ENCODE data around the gene SRI.
"Not testable (repeated sequence)": the region's sequence is repeated elsewhere in the genome, so short reads cannot be mapped to it uniquely, and the experiment has no call there.

SRI gene, protein sequence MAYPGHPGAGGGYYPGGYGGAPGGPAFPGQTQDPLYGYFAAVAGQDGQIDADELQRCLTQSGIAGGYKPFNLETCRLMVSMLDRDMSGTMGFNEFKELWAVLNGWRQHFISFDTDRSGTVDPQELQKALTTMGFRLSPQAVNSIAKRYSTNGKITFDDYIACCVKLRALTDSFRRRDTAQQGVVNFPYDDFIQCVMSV

DNA sequence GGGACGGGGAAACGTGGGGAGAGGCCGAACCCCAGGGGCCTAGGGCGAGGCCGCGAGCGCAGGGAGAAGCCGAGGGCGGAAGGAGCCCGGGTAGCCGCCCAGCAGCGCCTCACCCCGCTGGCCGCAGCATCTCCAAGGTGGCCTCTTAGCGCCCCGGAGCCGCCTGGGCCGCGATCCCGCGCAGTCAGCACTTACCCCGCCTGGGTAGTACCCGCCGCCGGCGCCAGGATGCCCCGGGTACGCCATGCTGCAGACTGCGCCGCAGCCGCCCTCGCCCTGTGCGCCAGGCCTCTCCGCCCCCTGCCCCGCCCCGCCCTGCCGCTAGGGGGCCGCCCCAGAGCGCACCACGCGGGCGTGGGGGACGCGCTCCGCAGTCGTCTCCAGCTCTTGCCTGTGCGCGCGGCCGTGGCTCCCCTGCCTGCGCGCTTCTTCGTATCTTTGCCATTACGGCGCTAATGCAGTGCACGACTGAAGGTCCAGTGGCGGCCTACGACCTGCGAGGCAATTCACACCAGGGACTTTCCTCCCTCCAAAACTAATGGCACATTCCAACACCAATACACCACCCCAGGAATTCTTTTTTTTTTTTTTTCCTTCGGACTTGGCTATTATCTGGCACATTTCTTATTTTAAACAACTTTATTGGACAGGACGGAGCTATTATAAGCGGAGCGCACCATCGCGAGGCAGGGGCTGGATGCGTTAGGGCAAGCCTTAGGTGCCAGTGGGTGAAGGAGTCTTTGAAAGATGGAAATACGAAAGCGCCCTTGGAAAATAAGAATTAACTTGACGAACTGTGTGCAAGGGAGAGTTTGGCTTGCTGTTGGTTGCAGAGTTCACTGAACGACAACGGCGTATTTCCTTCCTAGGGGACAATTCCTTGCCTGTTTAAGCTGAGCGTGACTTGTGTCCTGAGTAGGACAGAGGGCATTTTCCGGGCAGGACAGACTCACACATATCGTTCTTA, at the start of gene SRI:
SRI (minus strand) TSS at position 258 of the 967 bp plus-strand sequence; CDS start at position 246, 12 bp downstream.
- DNase-seq (ENCODE audit: insufficient read length, low spot score) (peak; percentile 76), FAIRE-seq (peak; percentile 50)
- peak; percentile 95 for TF ChIP-seq POLR2A (IDR thresholded peaks at IDR 0.05; ENCODE audit: low read depth, low read length)

DNA sequence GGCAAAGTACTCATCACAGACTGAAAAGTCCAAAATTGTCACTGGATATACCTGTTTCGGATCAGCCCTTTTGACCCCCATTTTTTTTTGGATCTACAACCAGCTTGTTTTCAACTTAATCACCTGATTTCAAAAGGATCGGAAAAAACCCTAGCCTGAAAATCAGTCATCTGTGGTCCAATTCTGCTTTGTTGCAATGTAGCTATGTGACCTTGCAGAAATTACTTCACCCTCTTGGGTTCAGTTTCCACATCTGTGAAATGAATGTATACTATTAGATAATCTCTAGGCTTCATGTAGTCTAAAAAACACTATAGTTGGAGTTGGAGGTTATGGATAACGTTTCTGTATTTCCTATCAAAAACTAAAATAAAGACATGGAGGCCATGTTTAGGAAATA, 49.7 kb upstream of the SRI start:
- no peak for DNase-seq (ENCODE audit: insufficient read length, low spot score)
- no peak for TF ChIP-seq POLR2A (IDR thresholded peaks at IDR 0.05; ENCODE audit: low read depth, low read length)
- no peak for FAIRE-seq

DNA sequence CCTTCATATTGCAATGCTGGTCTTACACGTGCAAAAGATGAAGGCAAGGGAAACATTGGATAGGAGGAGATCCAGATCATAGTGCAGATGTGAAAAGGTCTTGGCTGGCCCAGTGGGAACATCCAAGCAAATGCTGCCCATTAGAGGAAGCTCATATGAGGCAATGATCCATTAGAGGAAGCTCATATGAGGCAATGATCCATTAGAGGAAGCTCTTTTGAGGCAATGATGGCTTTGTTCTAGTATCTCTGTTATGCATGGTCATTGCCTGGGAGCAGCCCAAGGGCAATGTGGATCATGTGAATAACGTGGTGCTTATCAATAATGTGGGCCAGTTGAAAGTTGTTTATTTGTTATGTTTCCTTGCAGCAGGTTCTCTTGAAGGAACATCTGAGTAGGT, 49.0 kb upstream of the SRI start:
- FAIRE-seq, result no peak
- no peak for DNase-seq (ENCODE audit: insufficient read length, low spot score)

DNA sequence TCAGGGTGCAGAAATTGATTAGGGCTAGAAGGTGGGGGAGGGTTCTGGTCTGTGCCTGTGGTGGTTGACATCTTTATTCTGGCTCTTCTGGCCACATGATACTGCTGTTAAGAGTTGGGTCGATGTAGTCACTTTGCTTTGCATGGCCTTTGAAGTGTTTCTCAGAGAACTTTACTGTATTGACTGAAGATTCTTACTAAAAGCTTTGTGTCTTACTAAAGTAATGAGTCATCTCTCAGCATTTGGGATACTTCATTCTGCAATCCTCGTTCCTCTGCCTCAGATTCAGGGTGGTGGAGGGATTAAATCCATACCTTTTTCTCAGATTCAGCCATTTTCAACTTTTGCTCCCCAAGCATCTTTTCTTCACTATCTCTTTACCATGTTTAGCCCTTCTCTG, 48.2 kb upstream of the SRI start:
- no peak for TF ChIP-seq POLR2A (IDR thresholded peaks at IDR 0.05; ENCODE audit: low read depth, low read length)
- no peak for FAIRE-seq
- no peak for DNase-seq (ENCODE audit: insufficient read length, low spot score)

More for the DNA sequence above, 49.0 kb upstream of the SRI start:
- TF ChIP-seq POLR2A (IDR thresholded peaks at IDR 0.05; ENCODE audit: low read depth, low read length), result no peak

DNA sequence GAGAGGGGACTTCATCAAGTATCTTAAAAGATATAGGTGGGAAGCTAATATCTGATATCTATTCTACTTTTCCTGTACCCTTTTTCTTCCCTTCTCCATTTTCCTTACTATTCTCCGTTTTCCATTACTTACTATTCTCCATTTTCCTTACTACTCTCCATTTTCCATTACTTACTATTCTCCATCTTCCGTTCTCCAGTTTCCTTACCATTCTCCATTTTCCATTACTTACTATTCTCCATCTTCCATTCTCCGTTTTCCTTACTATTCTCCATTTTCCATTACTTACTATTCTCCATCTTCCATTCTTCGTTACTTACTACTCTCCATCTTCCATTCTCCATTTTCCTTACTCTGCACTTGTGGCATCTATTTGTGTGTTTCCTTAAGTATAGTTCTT, 47.6 kb upstream of the SRI start:
- TF ChIP-seq POLR2A (IDR thresholded peaks at IDR 0.05; ENCODE audit: low read depth, low read length), result no peak
- FAIRE-seq, result no peak
- no peak for DNase-seq (ENCODE audit: insufficient read length, low spot score)

DNA sequence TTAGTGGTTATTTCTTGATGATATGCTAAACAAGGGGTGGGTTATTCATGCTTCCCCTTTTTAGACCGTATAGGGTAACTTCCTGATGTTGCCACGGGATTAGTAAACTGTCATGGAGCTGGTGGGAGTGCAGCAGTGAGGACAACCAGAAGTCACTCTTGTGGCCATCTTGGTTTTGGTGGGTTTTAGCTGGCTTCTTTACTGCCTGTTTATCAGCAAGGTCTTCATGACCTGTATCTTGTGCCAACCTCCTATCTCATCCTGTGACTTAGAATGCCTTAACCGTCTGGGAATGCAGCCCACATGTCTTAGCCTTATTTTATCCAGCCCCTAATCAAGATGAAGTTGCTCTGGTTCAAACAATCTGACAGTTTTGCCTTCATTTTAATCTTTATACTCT, 45.1 kb upstream of the SRI start:
- not testable (repeated sequence) for FAIRE-seq; DNase-seq (ENCODE audit: insufficient read length, low spot score)

DNA sequence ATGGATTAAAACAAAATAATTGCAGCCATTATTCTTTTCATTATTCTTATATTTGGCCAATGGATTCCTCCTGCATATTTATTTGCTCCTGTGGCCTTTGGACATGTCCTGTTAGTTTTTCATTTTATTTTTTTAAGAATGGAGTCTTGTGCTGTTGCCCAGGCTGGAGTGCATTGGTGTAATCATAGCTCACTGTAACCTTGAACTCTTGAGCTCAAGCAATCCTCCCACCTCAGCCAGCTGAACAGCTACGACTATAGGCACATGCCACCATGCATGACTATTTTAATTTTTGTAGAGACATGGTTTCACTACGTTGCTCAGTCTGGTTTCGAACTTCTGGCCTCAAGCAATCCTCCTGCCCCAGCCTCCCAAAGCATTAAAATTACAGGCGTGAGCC, 42.7 kb upstream of the SRI start:
- TF ChIP-seq POLR2A (IDR thresholded peaks at IDR 0.05; ENCODE audit: low read depth, low read length), result no peak
- no peak for FAIRE-seq
- no peak for DNase-seq (ENCODE audit: insufficient read length, low spot score)

DNA sequence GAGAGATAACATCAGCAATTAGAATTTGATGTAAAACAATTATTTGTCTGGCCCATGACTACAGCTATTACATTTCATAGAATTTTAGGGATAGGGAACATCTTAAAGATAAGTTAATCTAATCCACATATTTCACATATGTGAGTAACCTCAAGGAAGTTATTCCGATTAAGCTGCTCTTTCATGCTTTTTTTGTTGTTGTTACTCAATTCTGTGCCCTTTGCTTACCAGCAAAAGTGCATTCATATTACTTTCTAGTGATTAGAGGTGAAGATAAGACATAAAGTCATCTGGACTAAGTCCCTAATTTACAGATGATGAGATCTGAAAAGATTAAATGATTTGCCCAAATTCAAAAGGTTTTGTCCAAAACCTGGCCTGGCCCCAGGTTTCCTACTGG, 40.9 kb upstream of the SRI start:
- TF ChIP-seq POLR2A (IDR thresholded peaks at IDR 0.05; ENCODE audit: low read depth, low read length), result no peak
- FAIRE-seq, result no peak

DNA sequence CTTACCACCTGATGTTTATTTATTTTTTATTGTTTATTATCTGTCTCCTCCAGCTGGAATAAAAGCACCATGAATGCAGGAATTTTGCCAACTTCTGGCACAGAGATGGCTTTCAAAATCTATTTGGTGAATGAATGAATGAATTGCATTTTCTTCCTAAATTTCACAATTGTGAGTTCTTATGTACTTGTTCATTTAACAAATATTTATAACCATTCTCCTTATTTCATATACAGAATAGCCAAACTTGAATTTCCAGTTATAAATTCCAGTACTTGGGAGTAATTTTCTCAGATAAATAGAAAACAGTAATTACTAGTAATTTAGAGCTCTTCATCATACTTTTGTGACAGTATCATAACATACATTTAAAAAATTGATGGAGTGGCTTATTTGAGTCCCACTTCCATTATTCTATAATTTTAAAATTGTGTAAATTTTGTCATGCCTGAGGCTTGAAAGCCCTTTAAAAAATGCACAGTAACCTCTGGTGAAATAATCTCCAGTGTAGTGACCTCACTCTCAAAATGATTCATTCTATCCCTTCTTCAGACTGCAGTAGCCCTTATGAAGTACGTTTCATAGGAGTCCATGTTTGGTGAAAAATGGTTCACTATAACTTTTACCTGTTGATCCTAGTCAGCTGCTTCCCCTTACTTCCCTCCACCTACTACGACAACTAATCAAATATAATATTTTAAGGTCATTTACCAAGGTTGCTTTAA, 40.0 kb upstream of the SRI start:
- DNase-seq (ENCODE audit: insufficient read length, low spot score) (no peak), FAIRE-seq (no peak)
- no peak for TF ChIP-seq POLR2A (IDR thresholded peaks at IDR 0.05; ENCODE audit: low read depth, low read length)

More for the DNA sequence above, 40.9 kb upstream of the SRI start:
- DNase-seq (ENCODE audit: insufficient read length, low spot score), result no peak

DNA sequence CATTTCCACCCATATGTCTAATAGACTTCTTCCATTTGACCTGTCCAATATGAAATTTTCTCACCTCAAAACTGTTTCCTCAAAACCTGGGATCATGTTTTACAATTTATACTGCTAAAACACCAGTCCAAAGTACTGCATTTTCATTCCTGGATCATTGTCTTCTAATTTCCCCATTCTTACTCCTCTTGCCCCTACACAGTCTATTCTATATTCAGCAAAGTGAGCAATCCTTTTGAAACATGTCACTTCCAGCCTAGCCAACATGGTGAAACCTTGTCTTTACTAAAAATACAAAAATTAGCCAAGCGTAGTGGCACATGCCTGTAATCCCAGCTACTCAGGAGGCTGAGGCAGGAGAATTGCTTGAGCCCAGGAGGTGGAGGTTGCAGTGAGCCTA, 38.5 kb upstream of the SRI start:
- FAIRE-seq; DNase-seq (ENCODE audit: insufficient read length, low spot score): not testable (repeated sequence)

DNA sequence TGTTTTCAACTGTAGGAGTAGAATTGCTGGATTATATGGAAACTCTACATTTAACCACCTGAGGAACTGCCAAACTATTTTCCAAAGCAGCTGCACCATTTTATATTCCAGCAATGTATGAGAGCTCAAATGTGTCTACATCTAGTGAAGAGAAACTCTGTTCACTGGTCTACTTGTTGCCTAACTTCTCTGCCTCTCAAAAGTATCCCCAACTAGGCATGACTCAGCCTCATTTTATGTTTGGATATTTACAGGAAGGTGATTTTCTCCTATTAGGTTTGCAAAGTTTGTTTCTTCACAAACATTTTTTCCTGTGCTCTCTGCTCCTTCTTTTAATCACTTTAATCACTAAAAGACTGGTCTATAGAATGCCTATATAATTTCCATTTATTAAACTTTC, 37.1 kb upstream of the SRI start:
- DNase-seq (ENCODE audit: insufficient read length, low spot score), result no peak
- TF ChIP-seq POLR2A (IDR thresholded peaks at IDR 0.05; ENCODE audit: low read depth, low read length), result no peak
- no peak for FAIRE-seq

DNA sequence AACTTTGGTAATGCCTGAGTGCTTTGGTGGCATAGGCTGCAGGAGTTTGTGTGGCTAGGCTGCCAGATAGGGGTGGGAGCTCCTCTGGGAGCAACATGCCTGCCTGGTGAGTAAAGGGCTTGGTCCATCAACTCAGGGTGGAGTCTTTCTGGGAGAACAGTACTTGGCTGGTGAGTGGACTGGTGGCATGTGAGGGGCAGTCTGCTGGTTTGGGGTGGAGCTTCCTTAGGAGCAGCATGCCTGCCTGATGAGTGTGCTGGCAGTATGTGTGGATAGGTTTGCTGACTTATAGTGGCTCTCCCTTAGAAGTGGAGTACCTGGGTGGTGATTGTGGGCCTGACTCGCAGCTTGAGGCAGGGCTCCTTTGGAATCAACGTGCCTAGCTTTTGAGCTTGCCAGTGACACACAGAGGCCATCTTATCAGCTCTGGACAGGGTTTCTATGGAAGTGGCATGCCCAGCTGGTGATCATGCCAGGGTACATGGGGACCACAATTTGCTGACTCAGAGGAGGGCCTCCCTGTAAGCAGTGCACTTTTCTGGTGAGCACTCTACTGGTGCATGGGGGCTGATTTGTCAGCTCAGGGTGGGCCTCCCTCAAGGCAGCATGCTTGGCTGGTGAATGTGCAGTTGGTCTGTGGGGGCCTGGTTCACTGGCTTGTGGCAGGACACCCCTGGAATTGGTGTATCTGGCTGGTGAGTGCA, 35.0 kb upstream of the SRI start:
- DNase-seq (ENCODE audit: insufficient read length, low spot score), result peak; percentile 69
- peak; percentile 96 for FAIRE-seq
- TF ChIP-seq POLR2A (IDR thresholded peaks at IDR 0.05; ENCODE audit: low read depth, low read length), result no peak

DNA sequence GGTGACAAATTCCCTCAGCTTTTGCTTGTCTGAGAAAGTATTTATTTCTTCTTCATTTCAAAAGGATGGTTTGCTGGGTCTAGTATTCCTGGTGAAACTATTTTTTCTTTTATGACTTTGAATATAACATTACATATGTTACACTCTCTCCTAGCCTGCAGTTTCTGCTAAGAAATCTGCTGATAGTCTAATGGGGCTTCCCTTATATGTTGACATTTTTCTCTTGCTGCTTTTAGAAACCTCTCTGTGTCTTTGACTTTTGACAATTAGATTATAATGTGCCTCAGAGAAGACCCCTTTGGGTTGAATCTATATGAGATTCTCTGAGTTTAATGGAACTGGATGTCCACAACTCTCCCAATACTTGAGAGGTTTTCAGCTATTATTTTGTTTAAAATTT, 33.8 kb upstream of the SRI start:
- no peak for FAIRE-seq
- no peak for TF ChIP-seq POLR2A (IDR thresholded peaks at IDR 0.05; ENCODE audit: low read depth, low read length)
- no peak for DNase-seq (ENCODE audit: insufficient read length, low spot score)

DNA sequence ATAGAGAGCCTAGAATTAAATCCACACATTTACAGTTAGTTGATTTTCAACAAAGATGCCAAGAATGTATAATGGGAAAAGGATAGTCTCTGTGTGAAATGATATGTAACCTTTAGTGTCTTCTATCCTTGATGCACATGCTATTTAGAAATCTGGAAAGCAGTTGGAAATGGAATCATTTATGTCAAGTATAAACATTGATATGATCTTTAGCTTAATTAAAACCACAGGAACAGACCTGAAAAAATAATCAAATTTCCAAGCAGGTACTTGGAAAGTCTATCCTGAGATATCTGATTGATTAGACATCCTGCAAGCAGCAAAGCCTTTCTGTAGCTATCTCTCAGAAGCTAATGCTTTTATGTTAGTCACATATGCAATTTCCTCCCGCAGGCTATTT, 24.4 kb upstream of the SRI start:
- FAIRE-seq (no peak), DNase-seq (ENCODE audit: insufficient read length, low spot score) (no peak)
- no peak for TF ChIP-seq POLR2A (IDR thresholded peaks at IDR 0.05; ENCODE audit: low read depth, low read length)

Measured in H54 (cell line).